ENCODE results near the gene OTUD3. TPM values are rescaled to one million over a fixed set of nuclear protein-coding genes. Genes with fewer than 3 reads are reported as not detected.
"Not testable (repeated sequence)": the region's sequence is repeated elsewhere in the genome, so short reads cannot be mapped to it uniquely, and the experiment has no call there.

OTUD3 gene
- total and polyA plus RNA-seq, 9 of the 15 experiments (the other 6 are each of a cell fraction or from before 2014, with no cell fraction given): 2.0 to 16.6 (median 11.0) TPM

DNA sequence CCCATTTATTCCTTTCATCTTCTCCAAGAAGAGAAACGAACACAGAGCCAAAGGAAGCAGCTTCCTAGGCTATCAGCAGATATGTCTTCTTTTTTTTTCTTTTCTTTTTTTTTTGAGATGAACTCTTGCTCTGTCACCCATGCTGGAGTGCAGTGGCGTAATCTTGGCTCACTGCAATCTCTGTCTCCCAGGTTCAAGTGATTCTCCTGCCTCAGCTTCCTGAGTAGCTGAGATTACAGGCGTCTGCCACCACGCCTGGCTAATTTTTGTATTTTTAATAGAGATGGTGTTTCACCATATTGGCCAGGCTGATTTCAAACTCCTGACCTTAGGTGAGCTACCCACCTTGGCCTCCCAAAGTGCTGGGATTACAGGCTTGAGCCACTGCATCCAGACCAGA, 13.6 kb upstream of the OTUD3 start:
- H3K4me1 ChIP-seq (replicated peaks in 1 of 2; ENCODE audit: control insufficient read depth in 2 of 2, insufficient read depth in 2 of 2, low read length in 2 of 2); CTCF ChIA-PET (ENCODE audit: low intra/inter-chr PET ratio); FAIRE-seq; H2AFZ ChIP-seq (ENCODE audit: low read depth, low read length); H4K20me1 ChIP-seq (replicated peaks; ENCODE audit: control insufficient read depth, insufficient read depth, low read length); H3K27ac ChIP-seq (ENCODE audit: extremely low read depth, low read depth, low read length); H3K9ac ChIP-seq (ENCODE audit: insufficient read depth in 1 of 2, low read depth in 2 of 2, low read length in 2 of 2); H3K9me3 ChIP-seq (replicated peaks; ENCODE audit: control insufficient read depth, insufficient read depth, low read depth, low read length); H3K79me2 ChIP-seq (ENCODE audit: control insufficient read depth, insufficient read depth, low read length); H3K4me2 ChIP-seq (ENCODE audit: insufficient read depth, low read length); H3K36me3 ChIP-seq (ENCODE audit: control insufficient read depth, insufficient read depth, low read length); H3K9me1 ChIP-seq (ENCODE audit: control insufficient read depth, insufficient read depth, low read length); in situ Hi-C loops (cut with MboI); ATAC-seq; H3K4me3 ChIP-seq; intact Hi-C loops (cut with micrococcal nuclease); DNase-seq (ENCODE audit: extremely low read depth in 1 of 4, low spot score in 3 of 4); BruUV-seq (replicated peaks); TF ChIP-seq CEBPG (CRISPR knock-in tag; IDR thresholded peaks at IDR 0.05); TEAD4 (CRISPR knock-in tag; IDR thresholded peaks at IDR 0.05; ENCODE audit: borderline replicate concordance): not testable (repeated sequence)
- 2% methylated on average over 4 of the region's 4 CpGs for WGBS (ENCODE audit: insufficient coverage, low coverage, missing lambda C conversion rate)
- H3K27me3 ChIP-seq (ENCODE audit: control insufficient read depth in 2 of 2, insufficient read depth in 2 of 2, low read length in 2 of 2): peaks cover 9 to 15% of the 10 kb centered on the region in 2 experiments; a peak in 4 of 5 replicates
- peak; percentile 65 for TF ChIP-seq ZNF589 (CRISPR knock-in tag; IDR thresholded peaks at IDR 0.05; ENCODE audit: low read depth)
- TF ChIP-seq CEBPG (tag; conservative IDR thresholded peaks at IDR 0.05 in 1 of 2, IDR thresholded peaks at IDR 0.05 in 1 of 2): peak in 1 of 2 experiments; percentile 24; a peak in 1 of 4 replicates
- peak in 1 of 2 experiments; percentile 37; a peak in 1 of 4 replicates for TF ChIP-seq RCOR1 (IDR thresholded peaks at IDR 0.05; ENCODE audit: borderline replicate concordance in 1 of 2, low read depth in 2 of 2, low read length in 2 of 2)
- 0 out of 4 replicates have a peak, but pooled peaks of 1 of the 2 experiments have one; percentile 29 for TF ChIP-seq TRIM24 (IDR thresholded peaks at IDR 0.05)
- TF ChIP-seq CBFA2T3 (IDR thresholded peaks at IDR 0.05): peak; percentile 86
- 0 out of 2 replicates have a peak, but pooled peaks have one; percentile 31 for TF ChIP-seq SMARCE1 (IDR thresholded peaks at IDR 0.05)
- peak; percentile 79 for TF ChIP-seq TAL1 (IDR thresholded peaks at IDR 0.05)
- TF ChIP-seq SMAD4 (CRISPR knock-in tag; conservative IDR thresholded peaks at IDR 0.05): 0 out of 2 replicates have a peak, but pooled peaks have one; percentile 24
- peak; percentile 38; the same call in 1 of the 2 replicates for TF ChIP-seq CEBPB (tag; IDR thresholded peaks at IDR 0.05)
- peak; percentile 43; the same call in 1 of the 2 replicates for TF ChIP-seq SMARCA4 (IDR thresholded peaks at IDR 0.05)
- peak in 1 of 2 experiments; percentile 68; a peak in 1 of 4 replicates for TF ChIP-seq HDAC1 (IDR thresholded peaks at IDR 0.05)
- TF ChIP-seq CBFA2T2 (conservative IDR thresholded peaks at IDR 0.05): peak; percentile 83
- TF ChIP-seq ARID1B (IDR thresholded peaks at IDR 0.05): peak; percentile 65
- TF ChIP-seq ZNF384 (IDR thresholded peaks at IDR 0.05; ENCODE audit: low read depth, low read length): 0 out of 2 replicates have a peak, but pooled peaks have one; percentile 13
- TF ChIP-seq KDM1A (IDR thresholded peaks at IDR 0.05): peak; percentile 89 to 93
- peak; percentile 23; the same call in 1 of the 2 replicates for TF ChIP-seq NCOR1 (IDR thresholded peaks at IDR 0.05)
- peak; percentile 43; the same call in 1 of the 2 replicates for TF ChIP-seq TEAD4 (IDR thresholded peaks at IDR 0.05; ENCODE audit: low read length)
- TF ChIP-seq HDAC2 (IDR thresholded peaks at IDR 0.05): peak; percentile 51; the same call in 1 of the 2 replicates
- TF ChIP-seq ZNF175 (CRISPR knock-in tag; IDR thresholded peaks at IDR 0.05; ENCODE audit: low read depth): 0 out of 2 replicates have a peak, but pooled peaks have one; percentile 53
- TF ChIP-seq, protein P1, sequence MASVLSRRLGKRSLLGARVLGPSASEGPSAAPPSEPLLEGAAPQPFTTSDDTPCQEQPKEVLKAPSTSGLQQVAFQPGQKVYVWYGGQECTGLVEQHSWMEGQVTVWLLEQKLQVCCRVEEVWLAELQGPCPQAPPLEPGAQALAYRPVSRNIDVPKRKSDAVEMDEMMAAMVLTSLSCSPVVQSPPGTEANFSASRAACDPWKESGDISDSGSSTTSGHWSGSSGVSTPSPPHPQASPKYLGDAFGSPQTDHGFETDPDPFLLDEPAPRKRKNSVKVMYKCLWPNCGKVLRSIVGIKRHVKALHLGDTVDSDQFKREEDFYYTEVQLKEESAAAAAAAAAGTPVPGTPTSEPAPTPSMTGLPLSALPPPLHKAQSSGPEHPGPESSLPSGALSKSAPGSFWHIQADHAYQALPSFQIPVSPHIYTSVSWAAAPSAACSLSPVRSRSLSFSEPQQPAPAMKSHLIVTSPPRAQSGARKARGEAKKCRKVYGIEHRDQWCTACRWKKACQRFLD (CRISPR knock-in tag; IDR thresholded peaks at IDR 0.05): 0 out of 2 replicates have a peak, but pooled peaks have one; percentile 29
- TF ChIP-seq NFIC (IDR thresholded peaks at IDR 0.05): peak; percentile 32; the same call in 1 of the 2 replicates
- TF ChIP-seq MTA2 (IDR thresholded peaks at IDR 0.05; ENCODE audit: low read depth): peak; percentile 63
- POLR2A ChIA-PET: interaction anchor here (0.7 kb wide), 2 partner anchors 9 to 660 kb away, joined by 3 read pairs; no protein-coding TSS in a partner anchor
